Measurements from ENCODE around the gene SFT2D3.

The SFT2D3 gene

GRCh38 chr2:127683056-127683455 is 18.2 kb upstream of the SFT2D3 start:
- DNase-seq: no peak

GRCh38 chr2:127683757-127684156 is 17.5 kb upstream of the SFT2D3 start:
- DNase-seq: no peak

GRCh38 chr2:127685410-127686080 is 15.8 kb upstream of the SFT2D3 start:
- no peak for DNase-seq

GRCh38 chr2:127688405-127688804 is 12.9 kb upstream of the SFT2D3 start:
- no peak for DNase-seq

- no peak for DNase-seq
These were observed 10.6 kb upstream of the SFT2D3 start for GRCh38 chr2:127690696-127691095.

GRCh38 chr2:127694986-127695385 is 6.3 kb upstream of the SFT2D3 start:
- DNase-seq: no peak

- no peak for DNase-seq
These were observed 5.5 kb upstream of the SFT2D3 start for GRCh38 chr2:127695491-127696472.

- DNase-seq: no peak
These were observed 3.7 kb upstream of the SFT2D3 start for GRCh38 chr2:127697482-127698180.

GRCh38 chr2:127698553-127699355 is 2.5 kb upstream of the SFT2D3 start:
- DNase-seq: no peak

- no peak for DNase-seq
These were observed 637 bp upstream of the SFT2D3 start for GRCh38 chr2:127700527-127701192.

GRCh38 chr2:127701651-127702394 is 526 bp downstream of the SFT2D3 start:
- no peak for DNase-seq

- DNase-seq: no peak
These were observed 1.2 kb downstream of the SFT2D3 start for GRCh38 chr2:127702395-127703009.

- DNase-seq: no peak
These were observed 2.0 kb downstream of the SFT2D3 start for GRCh38 chr2:127703282-127703681.

- no peak for DNase-seq
These were observed 3.5 kb downstream of the SFT2D3 start for GRCh38 chr2:127704641-127705390.

- no peak for DNase-seq
These were observed 4.2 kb downstream of the SFT2D3 start for GRCh38 chr2:127705391-127706065.

GRCh38 chr2:127706215-127706990 is 5.1 kb downstream of the SFT2D3 start:
- DNase-seq: no peak

GRCh38 chr2:127707890-127708648 is 6.8 kb downstream of the SFT2D3 start:
- no peak for DNase-seq

- no peak for DNase-seq
These were observed 8.0 kb downstream of the SFT2D3 start for GRCh38 chr2:127709336-127709735.

Data from T1000 (cell line).